Measurements from ENCODE around the gene TPCN1. TPM values are rescaled to one million over a fixed set of nuclear protein-coding genes. Genes with fewer than 3 reads are reported as not detected.

The TPCN1 gene
- total RNA-seq, 1 experiment from 2014 or later: 13.5 TPM

DNA sequence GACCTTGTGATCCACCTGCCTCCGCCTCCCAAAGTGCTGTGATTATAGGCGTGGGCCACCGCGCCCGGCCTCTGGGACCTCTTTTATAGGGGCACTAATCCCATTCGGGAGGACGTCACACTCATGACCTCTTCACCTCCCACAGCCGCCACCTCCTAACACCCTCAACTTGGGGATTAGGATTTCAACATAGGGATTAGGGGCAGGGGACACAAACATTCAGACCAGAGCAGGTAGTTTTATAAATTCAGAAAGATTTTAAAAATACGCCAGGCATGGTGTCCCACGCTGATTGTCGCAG lies 49.4 kb downstream of the TPCN1 start:
- Histone ChIP-seq H2AK5ac (ENCODE audit: insufficient read length, low read length) (no peak overlapping the region), H3K4ac (ENCODE audit: low read depth, low read length) (no peak overlapping the region), H4K8ac (replicated peaks; ENCODE audit: insufficient read length, low read depth, low read length) (no peak overlapping the region), H4K91ac (ENCODE audit: insufficient read length, low read depth, low read length) (no peak overlapping the region), H3K4me2 (ENCODE audit: insufficient read depth, insufficient read length, low read length) (no peak overlapping the region), H3K14ac (ENCODE audit: insufficient read depth, low read length) (no peak overlapping the region), H4K20me1 (ENCODE audit: control insufficient read depth, insufficient read depth, insufficient read length) (no peaks in the 10 kb centered on the region), H3K4me1 (ENCODE audit: insufficient read depth, low read length) (no peaks in the 10 kb centered on the region), H2BK120ac (ENCODE audit: low read depth, low read length, poor library complexity, severe bottlenecking) (no peak overlapping the region), H3K9me3 (ENCODE audit: control insufficient read depth, low read depth, low read length) (no peaks in the 10 kb centered on the region), H3K56ac (ENCODE audit: insufficient read length, low read depth, low read length) (no peak overlapping the region), H3K79me1 (ENCODE audit: insufficient read depth, low read depth, low read length, poor library complexity, severe bottlenecking) (no peaks in the 10 kb centered on the region), H2AFZ (ENCODE audit: low read length) (no peak overlapping the region), H3K27ac (ENCODE audit: insufficient read length, low read depth, low read length) (no peak overlapping the region), H3K18ac (ENCODE audit: insufficient read length, low read depth, low read length) (no peak overlapping the region), H2BK20ac (ENCODE audit: low read depth, low read length, poor library complexity, severe bottlenecking) (no peak overlapping the region), H3K79me2 (ENCODE audit: insufficient read depth, low read length) (no peaks in the 10 kb centered on the region), H3K9ac (ENCODE audit: extremely low read depth, insufficient read length, low read length) (no peak overlapping the region), H2BK15ac (ENCODE audit: low read depth, low read length) (no peak overlapping the region), H2BK5ac (ENCODE audit: insufficient read length, low read length) (no peak overlapping the region), H2BK12ac (ENCODE audit: insufficient read length, low read depth, low read length) (no peak overlapping the region), H3K23ac (ENCODE audit: insufficient read length, low read depth, low read length) (no peak overlapping the region), H3K27me3 (ENCODE audit: insufficient read depth, low read length) (no peaks in the 10 kb centered on the region), H4K5ac (ENCODE audit: insufficient read length, low read depth, low read length) (no peak overlapping the region), H3T11ph (ENCODE audit: low read length) (no peak overlapping the region), H3K23me2 (ENCODE audit: insufficient read length, low read depth, low read length, poor library complexity, severe bottlenecking) (no peaks in the 10 kb centered on the region)
- no peak overlapping the region for H3K4me3 Mint-ChIP-seq
- DNase-seq: no peak
- peaks cover 6 to 11% of the 10 kb centered on the region in 2 experiments for H3K4me1 Mint-ChIP-seq
- peaks cover 7 to 26% (median 26%) of the 10 kb centered on the region in 3 experiments; a peak in 5 of 7 replicates for H3K36me3 Mint-ChIP-seq (ENCODE audit: insufficient read depth in 1 of 3, low read depth in 3 of 3)
- WGBS (ENCODE audit: extremely low coverage, insufficient read length, low lambda C conversion rate): no CpG with 5 or more reads among the region's 11 CpGs
- no peaks in the 10 kb centered on the region for H3K9me3 Mint-ChIP-seq
- no peaks in the 10 kb centered on the region for H3K27me3 Mint-ChIP-seq (ENCODE audit: low read depth)
- H3K27ac Mint-ChIP-seq: no peak overlapping the region
- TF ChIP-seq CTCF (conservative IDR thresholded peaks at IDR 0.05): no peak

Data from H9 (cell line).